DMS79 (cell line): Measurements from ENCODE around the gene MBLAC1.

Experiments
- DNase-seq: peaks from one replicate; lab custom pipeline; 2025; lab: John Stamatoyannopoulos, UW

MBLAC1 gene

GRCh38 chr7:100095704-100096103 is 31.1 kb upstream of the MBLAC1 start:
- DNase-seq = no peak

- no peak for DNase-seq
Measured at GRCh38 chr7:100098913-100099312, 27.9 kb upstream of the MBLAC1 start.

- no peak for DNase-seq
Measured at GRCh38 chr7:100099452-100099851, 27.3 kb upstream of the MBLAC1 start.

GRCh38 chr7:100100420-100101015 is 26.2 kb upstream of the MBLAC1 start:
- DNase-seq = peak; percentile 83

- DNase-seq = peak; percentile 95
Measured at GRCh38 chr7:100101016-100101862, 25.5 kb upstream of the MBLAC1 start, which contains the start of the genes AP4M1 and MCM7. AP4M1 (plus strand) TSS chr7:100101643; CDS start chr7:100101715, 72 bp downstream. MCM7 (minus strand) TSS chr7:100101397; CDS start chr7:100101294, 103 bp downstream.

GRCh38 chr7:100102950-100103840 is 23.6 kb upstream of the MBLAC1 start:
- no peak for DNase-seq

GRCh38 chr7:100105534-100105933 is 21.2 kb upstream of the MBLAC1 start:
- no peak for DNase-seq

- no peak for DNase-seq
Measured at GRCh38 chr7:100106633-100107032, 20.1 kb upstream of the MBLAC1 start.

GRCh38 chr7:100107125-100107737 is 19.5 kb upstream of the MBLAC1 start:
- DNase-seq = no peak

- DNase-seq = no peak
Measured at GRCh38 chr7:100107890-100108289, 18.9 kb upstream of the MBLAC1 start.

- DNase-seq = no peak
Measured at GRCh38 chr7:100109521-100110163, 17.1 kb upstream of the MBLAC1 start.

- DNase-seq = no peak
Measured at GRCh38 chr7:100111156-100111555, 15.6 kb upstream of the MBLAC1 start.

GRCh38 chr7:100111914-100112313 is 14.9 kb upstream of the MBLAC1 start:
- DNase-seq = no peak

- DNase-seq = no peak
Measured at GRCh38 chr7:100115026-100115425, 11.7 kb upstream of the MBLAC1 start.

GRCh38 chr7:100118388-100119071 is 8.2 kb upstream of the MBLAC1 start:
- DNase-seq = no peak

- DNase-seq = peak; percentile 79
Measured at GRCh38 chr7:100119072-100119969, 7.4 kb upstream of the MBLAC1 start, which contains the start of the genes CNPY4 and TAF6. CNPY4 (plus strand) TSS chr7:100119634; CDS start chr7:100119745, 111 bp downstream. TAF6 (minus strand) TSS chr7:100119358; CDS start chr7:100114209, 5,149 bp downstream.

GRCh38 chr7:100119970-100120732 is 6.6 kb upstream of the MBLAC1 start:
- peak; percentile 50 for DNase-seq

- no peak for DNase-seq
Measured at GRCh38 chr7:100120733-100121036, 6.1 kb upstream of the MBLAC1 start.

- peak; percentile 47 for DNase-seq
Measured at GRCh38 chr7:100122067-100122466, 4.7 kb upstream of the MBLAC1 start.
